A549 (cell line): ENCODE measurements around the gene KCNH8.

Source experiments
- EP300 ChIP-seq, 2 experiments: fragments of >200 bp; sonication (Bioruptor Twin); formaldehyde crosslinking; IDR thresholded peaks; 2 replicates in 1 of 2; 3 replicates in 1 of 2; pipeline ENCODE4 v1.6.1; 2016 to 2017
- HDAC2 ChIP-seq: fragments of 200-600 bp; sonication (generic); IDR thresholded peaks from 2 replicates; pipeline ENCODE4 v1.6.1; 2016
- NFE2L2 ChIP-seq: fragments of 150-350 bp; conservative IDR thresholded peaks from 2 replicates; pipeline ENCODE4 v1.6.1; 2014; ENCODE audit warnings: low read length
- PHF8 ChIP-seq: fragments of 200-600 bp; sonication (generic); IDR thresholded peaks from 2 replicates; pipeline ENCODE4 v1.6.1; 2016; ENCODE audit warnings: low read depth, mild to moderate bottlenecking, antibody characterized with exemption, moderate library complexity, borderline replicate concordance
- POLR2A ChIP-seq: IDR thresholded peaks from 2 replicates; pipeline ENCODE4 v1.6.1; 2012; ENCODE audit warnings: mild to moderate bottlenecking, low read length
- RCOR1 ChIP-seq: fragments of 150-350 bp; IDR thresholded peaks from 2 replicates; pipeline ENCODE4 v1.6.1; 2014; ENCODE audit warnings: antibody characterized with exemption, low read length, low read depth
- RFX5 ChIP-seq: fragments of 450-650 bp; IDR thresholded peaks from 2 replicates; pipeline ENCODE4 v1.7.1; 2014; ENCODE audit warnings: antibody characterized with exemption, mild to moderate bottlenecking, moderate library complexity
- SMC3 ChIP-seq: fragments of >200 bp; sonication (Bioruptor Twin); formaldehyde crosslinking; IDR thresholded peaks from 3 replicates; pipeline ENCODE4 v1.6.1; 2018; ENCODE audit warnings: inconsistent platforms
- TF ChIP-seq, protein P1 (sequence below): fragments of >200 bp; sonication (Bioruptor Twin); formaldehyde crosslinking; IDR thresholded peaks from 3 replicates; pipeline ENCODE4 v1.5.1; 2016
- TF ChIP-seq, protein P2 (sequence below): fragments of 150-350 bp; IDR thresholded peaks from 2 replicates; pipeline ENCODE4 v1.6.1; 2014; ENCODE audit warnings: low read depth, mild to moderate bottlenecking, low read length

DNA sequence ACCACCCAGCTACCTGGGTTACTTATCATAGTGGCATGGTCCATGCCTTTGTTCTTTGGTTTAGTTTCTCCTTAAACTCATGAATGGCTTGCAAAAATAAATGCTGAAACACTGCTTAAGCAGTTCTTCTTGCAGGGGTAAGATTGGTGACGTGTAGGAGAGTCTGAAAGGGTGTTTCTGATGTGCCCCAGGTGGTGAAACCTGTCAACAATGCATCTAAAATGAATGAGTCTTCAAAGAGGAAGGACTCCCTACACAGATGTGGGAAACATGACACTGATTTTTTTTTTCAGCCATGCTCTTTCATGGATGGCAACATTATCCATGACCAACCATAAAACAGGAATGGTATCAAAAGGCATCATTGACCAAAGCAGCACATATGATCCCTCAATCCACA is 72.0 kb downstream of the KCNH8 start:
- TF ChIP-seq, protein P1, sequence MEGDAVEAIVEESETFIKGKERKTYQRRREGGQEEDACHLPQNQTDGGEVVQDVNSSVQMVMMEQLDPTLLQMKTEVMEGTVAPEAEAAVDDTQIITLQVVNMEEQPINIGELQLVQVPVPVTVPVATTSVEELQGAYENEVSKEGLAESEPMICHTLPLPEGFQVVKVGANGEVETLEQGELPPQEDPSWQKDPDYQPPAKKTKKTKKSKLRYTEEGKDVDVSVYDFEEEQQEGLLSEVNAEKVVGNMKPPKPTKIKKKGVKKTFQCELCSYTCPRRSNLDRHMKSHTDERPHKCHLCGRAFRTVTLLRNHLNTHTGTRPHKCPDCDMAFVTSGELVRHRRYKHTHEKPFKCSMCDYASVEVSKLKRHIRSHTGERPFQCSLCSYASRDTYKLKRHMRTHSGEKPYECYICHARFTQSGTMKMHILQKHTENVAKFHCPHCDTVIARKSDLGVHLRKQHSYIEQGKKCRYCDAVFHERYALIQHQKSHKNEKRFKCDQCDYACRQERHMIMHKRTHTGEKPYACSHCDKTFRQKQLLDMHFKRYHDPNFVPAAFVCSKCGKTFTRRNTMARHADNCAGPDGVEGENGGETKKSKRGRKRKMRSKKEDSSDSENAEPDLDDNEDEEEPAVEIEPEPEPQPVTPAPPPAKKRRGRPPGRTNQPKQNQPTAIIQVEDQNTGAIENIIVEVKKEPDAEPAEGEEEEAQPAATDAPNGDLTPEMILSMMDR: no peak
- no peak for TF ChIP-seq SMC3
- TF ChIP-seq HDAC2: no peak
- no peak for TF ChIP-seq POLR2A
- TF ChIP-seq NFE2L2: no peak
- TF ChIP-seq, protein P2, sequence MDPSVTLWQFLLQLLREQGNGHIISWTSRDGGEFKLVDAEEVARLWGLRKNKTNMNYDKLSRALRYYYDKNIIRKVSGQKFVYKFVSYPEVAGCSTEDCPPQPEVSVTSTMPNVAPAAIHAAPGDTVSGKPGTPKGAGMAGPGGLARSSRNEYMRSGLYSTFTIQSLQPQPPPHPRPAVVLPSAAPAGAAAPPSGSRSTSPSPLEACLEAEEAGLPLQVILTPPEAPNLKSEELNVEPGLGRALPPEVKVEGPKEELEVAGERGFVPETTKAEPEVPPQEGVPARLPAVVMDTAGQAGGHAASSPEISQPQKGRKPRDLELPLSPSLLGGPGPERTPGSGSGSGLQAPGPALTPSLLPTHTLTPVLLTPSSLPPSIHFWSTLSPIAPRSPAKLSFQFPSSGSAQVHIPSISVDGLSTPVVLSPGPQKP: no peak
- no peak for TF ChIP-seq RCOR1
- no peak for TF ChIP-seq EP300 (IDR thresholded peaks at IDR 0.05)
- TF ChIP-seq PHF8: no peak
- no peak for TF ChIP-seq RFX5
